Left lobe of liver (tissue), 2 donors: ENCODE results near the gene LRFN3. TPM values are rescaled to one million over a fixed set of nuclear protein-coding genes. Genes with fewer than 3 reads are reported as not detected.
"Not testable (repeated sequence)": the region's sequence is repeated elsewhere in the genome, so short reads cannot be mapped to it uniquely, and the experiment has no call there.

Experiments used
- ATAC-seq: fragments of 200-7000 bp; cut with Tn5 transposase; one replicate; pipeline ENCODE4 v1.9.1; 2020; ENCODE audit warnings: mild to moderate bottlenecking, moderate library complexity
- DNase-seq: peaks from one replicate; pipeline ENCODE4 v3.0.0-alpha.2; 2020; ENCODE audit warnings: low spot score
- total RNA-seq: library from RNA; stranded (reverse); gene quantifications from one replicate; pipeline ENCODE4 v1.2.1, GENCODE V29; 2021
- donor health status: DM: no; HTN: no; CAD: no; lungs with moderate emphysema.
- donor health status: DM: no; HTN: yes; CAD: no.

LRFN3 gene
- total RNA-seq, 1 donor from 2014 or later = 8.4 TPM

DNA sequence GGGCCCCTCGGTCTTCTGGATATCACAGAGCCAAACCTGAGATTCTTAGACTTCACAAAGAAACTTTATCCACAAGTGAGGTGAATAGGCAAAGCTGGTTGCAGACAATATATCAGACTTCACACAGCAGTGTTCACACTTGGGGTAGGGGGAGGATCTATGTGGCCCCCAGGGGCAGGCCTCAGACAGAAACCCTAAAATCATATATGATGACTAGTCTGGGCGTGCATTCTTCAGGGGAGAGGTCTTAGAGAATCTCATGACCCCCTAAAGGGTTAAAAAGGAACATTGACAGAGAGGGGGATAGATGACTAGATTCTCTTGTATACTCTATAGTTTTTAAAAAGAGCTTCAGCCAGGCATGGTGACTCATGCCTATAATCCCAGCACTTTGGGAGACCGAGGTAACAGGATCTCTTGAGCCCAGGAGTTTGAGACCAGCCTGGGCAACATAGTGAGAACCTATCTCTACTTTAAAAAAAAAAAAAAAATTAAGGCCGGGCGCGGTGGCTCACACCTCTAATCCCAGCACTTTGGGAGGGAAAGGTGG, 30.9 kb upstream of the LRFN3 start:
- DNase-seq = no peak
- ATAC-seq = no peak

DNA sequence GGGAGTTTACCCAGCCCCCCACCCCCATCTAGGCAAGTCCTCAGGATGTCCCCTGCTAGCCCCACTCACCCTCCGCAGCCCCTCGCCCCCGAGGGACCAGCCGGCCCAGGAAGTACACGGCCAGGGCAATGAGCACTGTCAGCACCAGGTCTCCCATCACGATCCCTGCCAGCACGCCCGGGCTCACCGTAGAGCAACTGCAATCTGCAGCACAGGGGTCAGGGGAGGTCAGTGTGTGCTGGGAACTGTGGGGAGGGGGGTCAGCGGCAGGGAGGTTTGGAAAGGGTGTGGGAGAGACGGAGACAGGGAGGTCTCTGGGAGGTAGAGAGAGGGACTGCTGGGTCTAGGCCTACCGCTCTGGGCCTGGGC, 28.8 kb upstream of the LRFN3 start:
- DNase-seq (no peak), ATAC-seq (no peak)

DNA sequence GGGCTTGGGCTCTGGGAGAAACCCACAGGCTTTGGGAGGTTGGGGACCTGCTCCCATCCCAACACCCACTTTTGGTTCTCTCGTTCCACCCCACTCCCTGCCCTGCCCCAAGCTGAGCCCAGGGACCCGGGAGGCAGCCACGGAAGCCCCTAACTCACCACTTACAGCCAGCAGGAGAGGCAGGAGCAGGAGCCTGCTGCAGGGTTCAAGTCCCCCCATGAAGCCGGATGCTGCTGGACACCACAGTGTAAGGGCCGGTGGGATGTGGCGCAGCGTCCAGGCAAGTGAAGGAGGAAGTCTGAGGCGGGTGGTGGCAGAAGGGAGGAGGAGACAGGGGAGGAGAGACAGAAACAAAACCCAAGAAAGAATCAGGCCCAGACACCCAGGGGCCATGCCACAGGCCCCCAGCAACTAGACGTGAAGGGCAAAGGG, 28.1 kb upstream of the LRFN3 start, which contains the start of gene TYROBP:
TSS of gene TYROBP (minus strand) at position 286 of the 432 bp plus-strand sequence. CDS start at position 219, 67 bp downstream.
- DNase-seq = no peak
- ATAC-seq = peak; percentile 31

DNA sequence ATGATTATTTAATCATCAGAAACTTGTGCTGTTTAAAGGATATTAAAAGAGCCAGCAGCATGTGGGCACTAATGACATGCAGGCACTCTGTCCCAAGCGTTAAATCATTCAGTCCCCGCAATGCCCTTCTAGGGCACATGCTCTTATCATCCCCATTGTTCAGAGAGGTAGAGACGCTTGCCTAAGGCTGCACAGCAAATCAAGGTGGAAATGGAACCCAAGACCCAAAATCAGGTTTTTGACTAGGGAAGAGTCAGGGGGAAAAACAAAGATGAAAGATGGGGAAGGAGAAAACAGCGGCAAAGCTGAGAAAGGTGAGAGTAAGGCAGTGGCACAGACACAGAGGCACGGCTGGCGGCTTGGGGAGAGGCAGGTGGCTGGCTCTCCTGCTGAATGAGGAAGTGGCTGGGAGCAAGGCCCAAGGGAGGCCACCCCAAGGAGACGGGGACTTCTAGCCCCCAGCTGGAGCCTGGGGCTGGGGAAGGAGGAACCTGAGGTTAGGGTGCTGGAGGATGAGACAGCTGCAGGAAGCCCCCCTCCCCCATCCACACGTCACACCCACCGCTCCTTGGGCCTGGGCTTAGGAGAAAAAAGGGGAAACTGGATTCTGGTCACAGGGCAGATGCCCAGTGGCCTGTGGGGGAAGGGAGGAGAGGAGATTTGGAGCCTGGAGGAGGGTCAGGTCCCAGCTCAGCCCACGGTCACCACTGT, 27.0 kb upstream of the LRFN3 start:
- ATAC-seq = peak; percentile 66
- DNase-seq = peak; percentile 62

DNA sequence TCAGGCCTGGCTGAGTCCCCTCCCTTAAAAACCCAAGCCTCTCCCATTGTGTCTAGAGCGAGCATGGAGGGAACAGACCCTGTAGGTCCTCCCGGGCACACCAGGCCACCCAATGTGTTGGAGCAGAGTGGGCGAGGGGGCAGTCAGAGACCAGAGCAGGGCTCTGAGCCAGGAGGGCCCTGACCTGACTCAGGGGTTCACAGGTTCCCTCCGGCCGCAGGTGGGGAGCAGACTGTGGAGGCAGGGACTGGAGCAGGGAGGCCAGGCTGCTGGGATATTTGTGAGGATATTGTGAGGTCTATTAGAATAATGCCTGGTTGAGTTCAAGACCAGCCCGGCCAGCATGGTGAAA, 26.5 kb upstream of the LRFN3 start:
- DNase-seq (no peak), ATAC-seq (no peak)

DNA sequence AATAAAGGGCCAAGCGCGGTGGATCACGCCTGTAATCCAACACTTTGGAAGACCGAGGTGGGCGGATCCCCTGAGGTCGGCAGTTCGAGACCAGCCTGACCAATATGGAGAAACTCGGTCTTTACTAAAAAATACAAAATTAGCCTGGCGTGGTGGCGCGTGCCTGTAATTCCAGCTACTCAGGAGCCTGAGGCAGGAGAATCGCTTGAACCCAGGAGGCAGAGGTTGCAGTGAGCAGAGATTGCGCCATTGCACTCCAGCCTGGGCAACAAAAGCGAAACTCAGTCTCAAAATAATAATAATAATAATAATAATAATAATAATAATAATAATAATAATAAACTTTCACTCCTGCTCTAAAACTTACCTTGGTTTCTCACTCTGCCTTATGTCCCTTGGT, 25.8 kb upstream of the LRFN3 start:
- not testable (repeated sequence) for ATAC-seq, DNase-seq

DNA sequence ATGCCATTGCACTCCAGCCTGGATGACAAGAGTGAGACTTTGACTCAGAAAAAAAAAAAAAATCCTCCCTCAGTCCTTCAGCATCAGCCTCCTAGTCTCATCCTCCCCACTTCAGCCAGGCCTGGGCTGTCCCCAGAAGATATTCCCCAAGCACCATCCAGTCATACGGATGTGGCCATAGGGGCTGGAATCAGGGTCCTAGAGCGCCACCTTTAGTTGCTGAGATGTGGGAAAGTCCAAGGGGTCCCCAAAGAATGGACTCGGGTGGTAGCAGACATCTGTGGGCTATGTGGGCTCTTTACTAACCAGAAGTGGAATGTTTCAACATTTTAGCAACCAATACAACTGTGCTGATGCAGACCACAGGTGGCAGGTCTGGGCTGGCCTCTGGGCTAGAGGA, 25.0 kb upstream of the LRFN3 start:
- DNase-seq = no peak

DNA sequence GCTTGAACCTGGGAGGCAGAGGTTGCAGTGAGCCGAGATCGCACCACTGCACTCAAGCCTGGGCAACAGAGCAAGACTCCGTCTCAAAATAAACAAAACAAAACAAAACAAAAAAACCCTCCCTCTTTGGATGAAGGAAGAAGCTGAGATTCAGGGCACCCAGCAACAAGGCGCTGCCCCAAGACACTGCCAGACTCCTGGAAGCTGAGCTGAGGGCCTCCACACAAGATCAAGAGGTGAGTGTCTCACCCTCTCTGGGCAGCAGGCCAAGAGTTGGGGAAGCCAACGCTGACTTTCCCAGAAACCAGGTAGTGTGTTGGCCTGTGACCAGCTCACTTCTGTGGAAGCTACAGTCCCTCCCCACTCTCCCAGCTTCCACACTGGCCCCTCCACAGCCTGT, 24.4 kb upstream of the LRFN3 start:
- DNase-seq (peak; percentile 69), ATAC-seq (peak; percentile 61)

More for the DNA sequence above, 25.0 kb upstream of the LRFN3 start:
- no peak for ATAC-seq

DNA sequence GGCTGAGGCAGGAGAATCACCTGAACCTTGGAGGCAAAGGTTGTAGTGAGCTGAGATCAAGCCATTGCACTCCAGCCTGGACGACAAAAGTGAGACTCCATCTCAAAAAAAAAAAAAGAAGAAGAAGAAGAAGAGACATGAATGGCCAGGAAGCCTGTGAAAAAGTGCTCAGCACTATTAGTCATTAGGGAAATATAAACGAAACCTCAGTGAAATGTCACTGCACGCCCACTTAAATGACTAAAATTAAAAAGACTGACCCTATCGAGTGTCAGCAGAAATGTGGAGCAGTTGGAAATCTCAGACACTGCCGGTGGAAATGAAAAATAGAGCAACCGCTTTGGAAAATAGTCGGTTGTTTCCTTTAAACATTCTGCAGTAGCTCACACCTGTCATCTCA, 22.6 kb upstream of the LRFN3 start:
- no peak for DNase-seq
- no peak for ATAC-seq

DNA sequence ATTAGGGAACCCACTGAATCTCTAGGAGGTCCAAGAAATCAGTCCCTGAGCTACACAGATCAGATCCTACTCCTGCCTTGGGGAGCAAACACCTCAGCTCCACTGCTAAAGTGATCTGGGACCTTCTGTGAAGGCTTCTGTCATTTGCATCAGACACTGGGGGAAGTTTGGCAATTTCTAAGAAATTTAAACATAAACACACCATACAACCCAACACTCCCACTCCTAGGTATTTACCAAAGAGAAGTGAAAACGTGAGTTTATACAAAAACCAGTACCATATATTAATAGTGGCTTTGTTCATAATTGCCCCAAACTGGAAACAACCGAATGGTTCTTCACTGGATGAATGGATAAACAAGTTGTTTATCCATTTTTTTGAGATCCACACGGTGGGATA, 20.7 kb upstream of the LRFN3 start:
- ATAC-seq (no peak), DNase-seq (no peak)

DNA sequence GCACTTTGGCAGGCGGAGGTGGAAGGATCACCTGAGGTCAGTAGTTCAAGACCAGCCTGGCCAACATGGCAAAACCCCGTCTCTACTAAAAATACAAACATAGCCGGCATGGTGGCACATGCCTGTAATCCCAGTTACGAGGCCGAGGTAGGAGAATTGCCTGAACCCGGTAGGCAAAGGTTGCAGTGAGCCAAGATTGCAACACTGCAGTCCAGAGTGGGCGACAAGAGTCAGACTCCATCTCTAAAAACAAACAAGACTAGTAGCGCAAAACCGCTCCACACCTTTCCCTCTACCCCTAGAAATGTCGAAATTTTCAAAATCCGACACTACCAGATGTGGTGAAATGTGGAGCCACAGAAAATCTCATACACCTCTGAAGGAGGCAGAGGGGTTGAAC, 16.9 kb upstream of the LRFN3 start:
- DNase-seq = no peak
- peak; percentile 28 for ATAC-seq

DNA sequence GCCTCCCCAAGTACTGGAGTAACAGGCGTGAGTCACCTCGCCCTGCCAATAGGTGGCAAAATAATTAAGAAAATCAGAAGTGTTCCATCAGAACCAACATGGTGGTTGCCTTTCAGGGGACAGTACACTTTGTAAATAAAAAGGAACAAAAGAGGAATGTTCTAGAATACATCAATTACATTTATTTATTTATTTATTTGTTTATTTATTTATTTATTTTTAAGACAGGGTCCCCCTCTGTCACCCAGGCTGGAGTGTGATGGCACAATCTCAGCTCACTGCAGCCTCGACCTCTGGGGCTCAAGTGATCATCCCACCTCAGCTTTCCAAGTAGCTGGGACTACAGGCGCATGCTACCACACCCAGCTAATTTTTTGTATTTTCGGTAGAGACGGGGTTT, 15.2 kb upstream of the LRFN3 start:
- ATAC-seq = no peak
- no peak for DNase-seq

DNA sequence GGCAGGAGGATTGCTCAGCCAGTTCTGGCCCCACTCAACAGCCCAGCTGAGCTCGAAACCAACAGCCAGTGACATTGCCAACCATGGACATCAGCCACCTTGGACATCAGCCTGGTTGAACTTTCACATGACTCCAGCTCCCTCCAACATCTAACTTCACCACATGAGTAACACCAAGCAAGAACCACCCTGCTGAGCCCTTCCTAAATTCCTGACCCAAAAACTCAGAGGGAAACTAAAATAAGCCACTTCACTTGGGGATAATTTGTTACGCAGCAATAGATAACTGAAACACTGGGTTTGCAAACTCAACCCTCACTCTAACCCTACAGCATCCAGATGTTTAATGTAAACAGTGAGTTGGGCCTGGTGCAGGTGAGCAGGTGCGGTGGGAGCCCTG, 10.7 kb upstream of the LRFN3 start:
- DNase-seq (no peak), ATAC-seq (no peak)

DNA sequence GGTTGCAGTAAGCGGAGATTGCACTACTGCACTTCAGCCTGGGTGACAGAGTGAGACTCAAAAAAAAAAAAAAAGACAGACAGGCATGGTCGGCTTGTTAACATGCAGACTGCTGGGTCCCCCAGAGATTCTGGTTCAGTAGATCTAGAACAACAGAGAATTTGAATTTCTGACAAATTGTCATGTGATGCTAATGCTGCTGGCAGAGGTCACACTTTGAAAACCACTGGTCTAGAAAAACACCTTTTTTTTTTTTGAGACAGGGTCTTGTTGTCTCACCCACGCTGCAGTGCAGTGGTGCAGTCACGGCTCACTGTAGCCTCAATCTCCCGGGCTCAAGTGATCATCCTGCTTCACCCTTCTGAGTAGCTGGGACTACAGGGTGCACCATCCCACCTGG, 7.7 kb upstream of the LRFN3 start:
- ATAC-seq = no peak
- DNase-seq = no peak

DNA sequence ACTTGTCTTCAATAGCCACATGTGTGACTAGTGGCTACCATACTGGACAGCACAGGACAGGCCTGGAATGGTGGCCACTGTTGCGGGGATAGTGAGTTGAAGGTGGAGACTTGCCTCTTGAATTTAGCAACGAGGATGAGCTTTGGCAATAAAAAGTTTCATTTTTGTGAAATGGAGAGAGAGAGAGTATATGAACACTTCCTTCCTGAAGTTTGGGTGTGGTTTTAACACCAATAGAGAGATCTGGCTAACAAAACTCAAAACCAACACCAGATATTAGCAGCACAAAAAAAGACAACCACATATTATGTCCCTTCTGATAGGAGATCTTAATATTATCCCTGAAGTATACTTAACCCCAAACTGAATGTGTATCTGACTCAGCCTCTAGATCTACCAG, 6.3 kb upstream of the LRFN3 start:
- DNase-seq = no peak
- no peak for ATAC-seq

DNA sequence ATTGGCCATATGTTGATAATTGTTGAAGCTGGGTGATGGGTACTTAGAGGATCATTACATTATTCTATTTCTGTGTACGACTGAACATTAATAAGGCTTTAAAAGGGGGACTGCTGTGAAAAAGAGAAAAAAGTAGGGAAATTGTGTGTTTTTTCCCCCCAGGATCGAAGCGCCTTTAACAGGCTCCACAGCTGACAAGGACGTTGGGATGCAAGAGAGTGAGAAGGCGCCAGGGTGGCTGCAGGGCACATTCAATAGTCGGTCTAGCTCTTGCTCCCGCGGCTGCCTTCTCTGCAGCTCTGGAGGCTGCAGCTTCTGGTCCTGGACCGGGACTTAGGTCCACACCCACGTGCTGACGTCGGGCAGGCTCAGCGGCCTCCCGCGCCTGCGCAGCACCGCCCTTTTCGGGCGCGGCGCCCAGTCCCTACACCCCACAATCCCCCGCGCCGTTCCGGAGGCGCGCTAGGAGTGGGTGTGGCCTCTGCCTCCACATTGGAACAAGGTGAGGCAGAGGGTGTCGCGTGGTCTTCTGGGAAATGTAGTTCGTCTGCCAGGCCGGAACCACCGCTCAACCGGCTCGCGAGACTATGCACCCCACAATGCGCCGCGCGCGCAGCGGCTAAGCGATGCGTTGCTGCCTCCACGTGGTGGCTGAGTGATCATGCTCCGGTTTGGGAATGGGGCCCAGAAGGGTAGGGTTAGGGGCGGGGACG, 4.9 kb upstream of the LRFN3 start:
- ATAC-seq (peak; percentile 98), DNase-seq (peak; percentile 100)

DNA sequence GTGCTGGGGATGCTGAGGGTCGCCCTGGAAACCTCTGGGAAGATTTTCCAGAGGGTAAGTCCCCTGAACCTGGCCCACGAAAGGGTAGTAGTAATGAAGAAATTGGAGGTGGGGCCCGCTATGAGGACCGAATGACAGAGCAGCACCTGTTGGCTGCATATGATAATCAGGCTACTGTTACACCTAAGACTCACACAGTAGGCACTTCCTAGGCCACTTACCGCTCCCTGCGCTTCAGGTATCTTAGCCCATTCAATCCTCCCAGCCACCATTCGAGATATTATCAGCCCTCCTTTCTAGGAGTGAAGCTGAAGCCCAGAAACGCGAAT, 4.3 kb upstream of the LRFN3 start:
- no peak for ATAC-seq
- DNase-seq = no peak

DNA sequence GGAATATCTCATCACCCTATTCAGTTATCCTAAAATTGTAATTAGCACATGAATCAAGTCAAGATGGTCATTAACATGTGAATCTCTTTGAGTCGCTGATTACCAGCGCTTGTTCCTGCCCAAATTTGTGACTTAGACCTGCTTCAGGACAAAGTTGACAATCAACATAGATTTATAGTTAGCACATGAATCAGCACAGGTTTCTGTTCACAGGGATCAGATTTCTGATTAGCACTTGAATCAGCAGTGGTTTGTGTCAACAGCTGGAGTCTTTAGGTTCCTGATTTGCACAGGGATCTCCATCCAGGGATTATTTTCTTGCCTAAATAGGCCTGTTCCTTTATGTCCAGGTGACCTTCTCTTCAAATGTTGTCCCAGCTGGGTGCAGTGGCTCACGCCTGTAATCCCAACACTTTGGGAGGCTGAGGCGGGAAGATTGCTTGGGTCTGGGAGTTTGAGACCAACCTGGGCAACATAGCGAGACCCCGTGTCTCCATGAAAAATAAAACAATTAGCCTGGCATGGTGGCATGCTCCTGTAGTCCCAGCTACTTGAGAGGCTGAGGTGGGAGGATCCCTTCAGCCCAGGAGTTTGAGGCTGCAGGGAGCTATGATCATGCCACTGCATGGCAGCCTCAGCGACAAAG, 3.8 kb upstream of the LRFN3 start:
- no peak for DNase-seq
- ATAC-seq = no peak

DNA sequence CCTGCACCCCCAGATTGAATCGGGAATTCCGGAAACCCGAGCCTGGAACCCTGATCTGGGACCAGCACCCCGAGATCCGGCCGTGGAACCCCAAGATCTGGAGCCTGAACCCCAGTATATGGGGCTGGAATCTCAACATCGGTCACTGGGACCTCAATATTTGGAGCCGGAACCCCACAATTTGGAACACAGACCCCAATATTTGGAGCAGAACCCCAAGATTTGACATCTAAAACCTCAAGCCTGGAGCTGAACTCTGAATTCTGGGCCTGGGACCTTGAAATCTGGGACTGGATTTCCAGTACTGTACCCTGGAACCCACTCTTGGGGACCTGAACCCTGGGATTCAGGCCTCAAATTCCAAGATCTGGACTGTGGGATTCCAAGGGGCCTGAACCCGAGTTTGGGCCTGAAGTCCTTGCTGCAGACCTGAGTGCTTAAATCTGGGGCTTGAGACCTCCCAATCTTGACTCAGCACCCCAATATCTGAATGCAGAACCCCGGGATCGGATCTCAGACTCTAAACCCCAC, 629 bp downstream of the LRFN3 start:
- no peak for ATAC-seq
- DNase-seq = no peak

DNA sequence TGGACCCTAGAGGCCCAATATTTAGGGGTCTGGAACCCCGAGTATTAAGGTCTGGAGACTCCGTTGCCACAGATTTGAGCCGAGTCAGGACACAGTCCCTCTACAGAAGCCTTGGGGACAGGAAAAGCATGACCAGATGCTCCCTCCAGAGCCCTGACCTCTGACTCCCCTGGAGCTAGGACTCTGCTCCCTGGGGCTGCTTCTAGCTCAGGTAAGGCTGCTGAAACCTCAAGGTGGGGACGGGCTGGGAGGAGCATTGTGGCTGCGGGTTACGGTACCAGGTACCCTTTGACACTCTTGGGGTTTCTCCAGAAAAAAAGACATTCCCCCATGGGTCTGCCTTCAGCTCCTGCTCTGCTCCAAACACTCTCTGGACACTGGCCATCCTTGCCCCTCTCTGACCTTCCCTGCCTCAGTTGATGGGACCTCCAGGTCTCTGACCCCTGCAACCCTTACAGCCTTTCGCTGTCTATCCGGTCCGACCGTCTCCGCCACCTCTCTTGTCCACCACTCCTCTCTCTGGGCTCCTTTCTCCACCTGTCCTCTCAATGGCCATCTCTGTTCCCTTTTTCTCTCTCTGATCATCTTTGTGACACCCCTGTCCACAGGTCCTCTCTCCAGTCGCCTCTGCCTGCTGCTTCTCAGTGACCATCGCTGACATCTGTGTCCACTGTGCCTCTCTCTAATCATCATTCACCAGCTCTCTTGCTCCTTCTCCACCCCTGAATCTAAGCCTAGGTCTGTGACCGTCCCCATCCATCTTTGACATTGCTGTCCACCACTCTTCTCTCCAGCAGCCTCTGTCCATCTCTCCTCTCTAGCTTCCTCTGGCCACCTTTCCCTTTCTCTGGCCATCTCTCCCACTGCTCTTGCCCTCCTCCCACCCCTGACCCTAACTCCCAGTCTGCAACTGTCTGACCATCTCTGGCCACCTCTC, 1.4 kb downstream of the LRFN3 start:
- ATAC-seq (peak; percentile 9), DNase-seq (no peak)
